Fibroblast of the aortic adventitia (primary cell): ENCODE data around the gene PCDHA1. TPM values are rescaled to one million over a fixed set of nuclear protein-coding genes. Genes with fewer than 3 reads are reported as not detected.
A peak's percentile ranks its signal among the peaks of the same experiment; 100 is the strongest.
"Not testable (repeated sequence)": the region's sequence is repeated elsewhere in the genome, so short reads cannot be mapped to it uniquely, and the experiment has no call there.

Experiments
- DNase-seq: peaks from one replicate; pipeline ENCODE4 v3.0.0-alpha.2; 2010; ENCODE audit warnings: low read depth
- H3K4me3 ChIP-seq: 2 replicates; pipeline ENCODE4 v1.5.1; 2011; ENCODE audit warnings: low read depth, mild to moderate bottlenecking, control low read depth, low read length, moderate library complexity
- CTCF ChIP-seq: IDR thresholded peaks from 2 replicates; pipeline ENCODE4 v1.5.1; 2011; ENCODE audit warnings: mild to moderate bottlenecking, low read length, control low read depth, inconsistent platforms; ENCODE audit not compliant: insufficient read depth
- total RNA-seq: library from RNA; depleted of rRNA; stranded (reverse); fragments of >200 nt; gene quantifications from 2 replicates; pipeline ENCODE4 v1.2.3, GENCODE V29; 2012; ENCODE audit warnings: low replicate concordance

The PCDHA1 gene
- total RNA-seq, 1 donor, result 0.09 TPM

GRCh38 chr5:140821375-140822280 is 35.7 kb downstream of the PCDHA1 start, which contains the start of gene PCDHA5:
Gene PCDHA5 (plus strand): TSS chr5:140821613.
- H3K4me3 ChIP-seq, result no peak within 1 kb of the TSS
- DNase-seq, result no peak
- TF ChIP-seq CTCF, result peak; percentile 33

GRCh38 chr5:140822281-140822629 is 36.3 kb downstream of the PCDHA1 start:
- DNase-seq, result no peak
- no peak for TF ChIP-seq CTCF
- no peak overlapping the region for H3K4me3 ChIP-seq

GRCh38 chr5:140822969-140823368 is 37.0 kb downstream of the PCDHA1 start:
- DNase-seq, H3K4me3 ChIP-seq: not testable (repeated sequence)

GRCh38 chr5:140823475-140823874 is 37.5 kb downstream of the PCDHA1 start:
- no peak overlapping the region for H3K4me3 ChIP-seq
- DNase-seq, result no peak
- no peak for TF ChIP-seq CTCF

- no peak for DNase-seq
- TF ChIP-seq CTCF, result no peak
- H3K4me3 ChIP-seq, result no peak within 1 kb of the TSS
Observed at GRCh38 chr5:140827704-140828361, 41.9 kb downstream of the PCDHA1 start, which contains the start of gene PCDHA6. Gene PCDHA6 (plus strand): TSS chr5:140827960. CDS start chr5:140828092, 132 bp downstream.

GRCh38 chr5:140828362-140828737 is 42.4 kb downstream of the PCDHA1 start:
- DNase-seq, result no peak
- no peak for TF ChIP-seq CTCF
- no peak overlapping the region for H3K4me3 ChIP-seq

GRCh38 chr5:140829511-140830501 is 43.9 kb downstream of the PCDHA1 start:
- DNase-seq, H3K4me3 ChIP-seq: not testable (repeated sequence)
